Measurements from ENCODE around the gene ST3GAL2. TPM values are rescaled to one million over a fixed set of nuclear protein-coding genes. Genes with fewer than 3 reads are reported as not detected.

Gene ST3GAL2
- total RNA-seq, 1 donor from 2014 or later: 24.5 TPM

DNA sequence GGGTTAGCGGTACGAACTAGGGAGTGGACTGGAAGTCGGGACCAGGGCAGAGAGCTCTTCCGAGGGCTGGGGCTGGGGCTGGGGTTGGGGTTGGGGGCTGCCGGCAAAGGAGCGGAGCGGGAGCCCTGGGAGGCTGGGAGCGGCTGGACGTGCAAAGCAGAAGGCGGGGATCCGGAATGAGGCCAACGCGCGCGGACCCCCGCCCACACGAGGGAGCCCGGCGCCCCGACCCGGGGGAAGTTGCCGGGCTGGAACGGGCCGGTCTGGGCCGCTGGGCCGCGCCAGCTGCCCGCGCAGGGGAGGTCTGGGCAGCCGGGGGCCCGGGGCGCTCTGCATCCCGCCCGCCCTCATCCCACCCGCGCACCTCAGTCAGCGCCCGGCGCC is 323 bp downstream of the ST3GAL2 start:
- H3K9me3 ChIP-seq (ENCODE audit: control insufficient read depth in 3 of 3, low read length in 3 of 3): no peaks in the 10 kb centered on the region
- H3K4me1 ChIP-seq (ENCODE audit: control insufficient read depth in 3 of 3, insufficient read depth in 3 of 3, low read length in 3 of 3): peaks cover 43 to 50% (median 45%) of the 10 kb centered on the region in 3 donors
- no peaks in the 10 kb centered on the region for H3K27me3 ChIP-seq (ENCODE audit: control insufficient read depth in 3 of 3, insufficient read depth in 3 of 3, low read length in 3 of 3)
- H3K27ac ChIP-seq (ENCODE audit: low read depth, low read length): peak overlapping the region; percentile 56
- H3K4me3 ChIP-seq (ENCODE audit: low read length in 3 of 3): peak overlapping the region; percentile 84 to 91 (median 89)
- peak overlapping the region; percentile 77 to 88 (median 84) for H3K9ac ChIP-seq (ENCODE audit: low read depth in 1 of 3, low read length in 3 of 3)
- H3K36me3 ChIP-seq (ENCODE audit: control insufficient read depth in 3 of 3, insufficient read depth in 3 of 3, low read length in 3 of 3): no peaks in the 10 kb centered on the region

- no peaks in the 10 kb centered on the region for H3K36me3 ChIP-seq (ENCODE audit: control insufficient read depth in 3 of 3, insufficient read depth in 3 of 3, low read length in 3 of 3)
- no peaks in the 10 kb centered on the region for H3K27me3 ChIP-seq (ENCODE audit: control insufficient read depth in 3 of 3, insufficient read depth in 3 of 3, low read length in 3 of 3)
- peaks cover 50 to 57% (median 52%) of the 10 kb centered on the region in 3 donors for H3K4me1 ChIP-seq (ENCODE audit: control insufficient read depth in 3 of 3, insufficient read depth in 3 of 3, low read length in 3 of 3)
- H3K9ac ChIP-seq (ENCODE audit: low read depth in 1 of 3, low read length in 3 of 3): peak overlapping the region; percentile 77 to 88 (median 84)
- peak overlapping the region; percentile 56 for H3K27ac ChIP-seq (ENCODE audit: low read depth, low read length)
- no peaks in the 10 kb centered on the region for H3K9me3 ChIP-seq (ENCODE audit: control insufficient read depth in 3 of 3, low read length in 3 of 3)
- peak overlapping the region; percentile 84 to 91 (median 89) for H3K4me3 ChIP-seq (ENCODE audit: low read length in 3 of 3)
Measured at GRCh38 chr16:70437582-70438557, 1.0 kb downstream of the ST3GAL2 start.

- peaks cover 57 to 63% (median 59%) of the 10 kb centered on the region in 3 donors for H3K4me1 ChIP-seq (ENCODE audit: control insufficient read depth in 3 of 3, insufficient read depth in 3 of 3, low read length in 3 of 3)
- H3K27me3 ChIP-seq (ENCODE audit: control insufficient read depth in 3 of 3, insufficient read depth in 3 of 3, low read length in 3 of 3): no peaks in the 10 kb centered on the region
- H3K9ac ChIP-seq (ENCODE audit: low read depth in 1 of 3, low read length in 3 of 3): peak overlapping the region; percentile 77 to 88 (median 84)
- peak overlapping the region; percentile 56 for H3K27ac ChIP-seq (ENCODE audit: low read depth, low read length)
- no peaks in the 10 kb centered on the region for H3K9me3 ChIP-seq (ENCODE audit: control insufficient read depth in 3 of 3, low read length in 3 of 3)
- H3K36me3 ChIP-seq (ENCODE audit: control insufficient read depth in 3 of 3, insufficient read depth in 3 of 3, low read length in 3 of 3): no peaks in the 10 kb centered on the region
- peak overlapping the region; percentile 17 to 91 (median 89) for H3K4me3 ChIP-seq (ENCODE audit: low read length in 3 of 3)
Measured at GRCh38 chr16:70437017-70437581, 1.8 kb downstream of the ST3GAL2 start.

GRCh38 chr16:70434484-70435260 is 4.2 kb downstream of the ST3GAL2 start:
- Histone ChIP-seq H3K9ac (ENCODE audit: low read depth in 1 of 3, low read length in 3 of 3) (peak overlapping the region in 2 of 3 donors; percentile 25 to 62), H3K4me3 (ENCODE audit: low read length in 3 of 3) (no peak overlapping the region), H3K36me3 (ENCODE audit: control insufficient read depth in 3 of 3, insufficient read depth in 3 of 3, low read length in 3 of 3) (no peaks in the 10 kb centered on the region), H3K9me3 (ENCODE audit: control insufficient read depth in 3 of 3, low read length in 3 of 3) (no peaks in the 10 kb centered on the region), H3K27ac (ENCODE audit: low read depth, low read length) (no peak overlapping the region), H3K4me1 (ENCODE audit: control insufficient read depth in 3 of 3, insufficient read depth in 3 of 3, low read length in 3 of 3) (peaks cover 72 to 76% (median 76%) of the 10 kb centered on the region in 3 donors), H3K27me3 (ENCODE audit: control insufficient read depth in 3 of 3, insufficient read depth in 3 of 3, low read length in 3 of 3) (no peaks in the 10 kb centered on the region)

DNA sequence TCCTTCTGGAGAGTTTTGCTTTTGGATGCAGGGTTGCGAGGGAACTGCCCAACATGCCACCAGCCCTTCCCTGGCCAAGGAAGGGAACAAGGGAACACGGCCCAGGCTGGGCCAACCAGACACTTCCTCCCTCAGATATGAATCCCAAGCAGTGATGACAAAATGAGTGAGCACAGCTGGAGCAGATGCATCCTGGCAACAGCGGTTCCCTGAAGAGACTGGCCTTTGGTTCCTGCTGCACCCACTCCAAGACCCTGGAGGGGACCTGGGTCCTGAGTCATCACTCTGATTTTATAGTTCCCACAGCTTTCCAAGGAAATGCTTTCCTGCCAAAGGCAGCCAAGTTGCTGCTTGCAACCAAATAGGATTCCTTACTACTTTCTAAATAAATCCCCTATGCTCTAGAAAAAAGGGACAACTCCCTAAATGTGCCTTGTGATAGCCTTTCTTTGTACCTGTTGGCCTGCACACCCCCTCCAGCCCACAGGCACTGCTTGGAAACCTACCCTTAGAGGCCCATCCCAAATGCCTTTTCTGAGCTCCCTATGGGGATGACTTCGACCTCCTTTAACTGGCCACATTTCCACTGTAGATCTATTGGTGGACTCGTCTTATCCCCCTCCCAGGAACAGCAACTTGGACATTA is 5.3 kb downstream of the ST3GAL2 start:
- Histone ChIP-seq H3K9ac (ENCODE audit: low read depth in 1 of 3, low read length in 3 of 3) (peak overlapping the region; percentile 34 to 46 (median 38)), H3K27me3 (ENCODE audit: control insufficient read depth in 3 of 3, insufficient read depth in 3 of 3, low read length in 3 of 3) (no peaks in the 10 kb centered on the region), H3K36me3 (ENCODE audit: control insufficient read depth in 3 of 3, insufficient read depth in 3 of 3, low read length in 3 of 3) (no peaks in the 10 kb centered on the region), H3K4me1 (ENCODE audit: control insufficient read depth in 3 of 3, insufficient read depth in 3 of 3, low read length in 3 of 3) (peaks cover 78 to 80% (median 80%) of the 10 kb centered on the region in 3 donors), H3K9me3 (ENCODE audit: control insufficient read depth in 3 of 3, low read length in 3 of 3) (no peaks in the 10 kb centered on the region), H3K27ac (ENCODE audit: low read depth, low read length) (peak overlapping the region; percentile 57), H3K4me3 (ENCODE audit: low read length in 3 of 3) (peak overlapping the region in 2 of 3 donors; percentile 5 to 38)

- no peaks in the 10 kb centered on the region for H3K9me3 ChIP-seq (ENCODE audit: control insufficient read depth in 3 of 3, low read length in 3 of 3)
- H3K4me1 ChIP-seq (ENCODE audit: control insufficient read depth in 3 of 3, insufficient read depth in 3 of 3, low read length in 3 of 3): peaks cover 81 to 82% (median 81%) of the 10 kb centered on the region in 3 donors
- H3K27me3 ChIP-seq (ENCODE audit: control insufficient read depth in 3 of 3, insufficient read depth in 3 of 3, low read length in 3 of 3): no peaks in the 10 kb centered on the region
- H3K36me3 ChIP-seq (ENCODE audit: control insufficient read depth in 3 of 3, insufficient read depth in 3 of 3, low read length in 3 of 3): no peaks in the 10 kb centered on the region
- peak overlapping the region; percentile 34 to 58 (median 46) for H3K9ac ChIP-seq (ENCODE audit: low read depth in 1 of 3, low read length in 3 of 3)
- peak overlapping the region; percentile 35 to 38 (median 38) for H3K4me3 ChIP-seq (ENCODE audit: low read length in 3 of 3)
- H3K27ac ChIP-seq (ENCODE audit: low read depth, low read length): peak overlapping the region; percentile 57
Measured at GRCh38 chr16:70432723-70433457, 6.0 kb downstream of the ST3GAL2 start.

GRCh38 chr16:70432356-70432722 is 6.6 kb downstream of the ST3GAL2 start:
- H3K4me1 ChIP-seq (ENCODE audit: control insufficient read depth in 3 of 3, insufficient read depth in 3 of 3, low read length in 3 of 3): peaks cover 81 to 82% (median 82%) of the 10 kb centered on the region in 3 donors
- H3K27ac ChIP-seq (ENCODE audit: low read depth, low read length): peak overlapping the region; percentile 57
- H3K4me3 ChIP-seq (ENCODE audit: low read length in 3 of 3): peak overlapping the region in 1 of 3 donors; percentile 35
- H3K27me3 ChIP-seq (ENCODE audit: control insufficient read depth in 3 of 3, insufficient read depth in 3 of 3, low read length in 3 of 3): no peaks in the 10 kb centered on the region
- no peaks in the 10 kb centered on the region for H3K36me3 ChIP-seq (ENCODE audit: control insufficient read depth in 3 of 3, insufficient read depth in 3 of 3, low read length in 3 of 3)
- no peaks in the 10 kb centered on the region for H3K9me3 ChIP-seq (ENCODE audit: control insufficient read depth in 3 of 3, low read length in 3 of 3)
- H3K9ac ChIP-seq (ENCODE audit: low read depth in 1 of 3, low read length in 3 of 3): peak overlapping the region in 1 of 3 donors; percentile 46

DNA sequence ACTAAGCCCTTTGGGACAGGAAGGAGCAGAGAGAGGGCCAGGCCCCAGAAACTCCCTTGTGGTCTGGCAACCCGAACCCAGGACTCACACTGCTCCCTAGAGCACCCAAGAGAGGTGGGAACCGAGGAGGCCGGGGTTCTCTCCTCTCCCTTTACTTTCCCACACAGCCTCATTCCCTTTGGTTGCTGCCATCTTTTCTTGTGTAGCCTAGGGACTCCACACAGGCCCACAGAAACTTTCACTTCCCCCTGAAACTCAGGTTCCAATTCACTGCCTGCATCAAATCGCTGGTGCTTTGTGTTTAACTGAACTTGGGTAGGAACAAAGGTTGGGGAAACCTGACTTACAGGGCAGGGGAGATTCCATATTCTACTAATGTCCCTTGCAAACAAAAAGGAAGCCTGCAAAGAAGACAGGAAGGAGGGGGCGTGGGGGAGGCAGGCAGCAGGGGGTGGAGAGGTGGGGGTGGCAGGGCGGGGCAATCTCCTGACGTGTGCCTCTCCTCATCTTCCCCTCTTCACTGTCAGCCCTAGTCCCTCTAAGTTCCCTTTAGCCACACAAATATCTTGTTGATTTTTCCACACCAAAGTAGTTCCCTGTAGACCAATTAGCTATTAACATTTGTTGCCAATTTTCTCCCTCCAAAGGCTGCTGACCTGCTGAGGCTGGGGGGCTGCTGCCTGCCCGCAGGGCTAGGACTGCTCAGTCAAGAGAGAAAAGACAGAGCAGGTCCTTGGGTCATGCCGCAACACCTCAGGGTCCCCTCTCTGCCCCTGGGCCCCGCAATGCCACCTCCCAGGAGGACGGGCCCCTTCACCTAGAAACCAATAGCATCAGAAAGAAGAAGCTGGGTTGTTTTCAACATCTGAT is 8.0 kb downstream of the ST3GAL2 start:
- Histone ChIP-seq H3K4me3 (ENCODE audit: low read length in 3 of 3) (peak overlapping the region in 2 of 3 donors; percentile 24 to 30), H3K9me3 (ENCODE audit: control insufficient read depth in 3 of 3, low read length in 3 of 3) (no peaks in the 10 kb centered on the region), H3K27me3 (ENCODE audit: control insufficient read depth in 3 of 3, insufficient read depth in 3 of 3, low read length in 3 of 3) (no peaks in the 10 kb centered on the region), H3K36me3 (ENCODE audit: control insufficient read depth in 3 of 3, insufficient read depth in 3 of 3, low read length in 3 of 3) (no peaks in the 10 kb centered on the region), H3K4me1 (ENCODE audit: control insufficient read depth in 3 of 3, insufficient read depth in 3 of 3, low read length in 3 of 3) (peaks cover 69 to 73% (median 71%) of the 10 kb centered on the region in 3 donors), H3K27ac (ENCODE audit: low read depth, low read length) (peak overlapping the region; percentile 77), H3K9ac (ENCODE audit: low read depth in 1 of 3, low read length in 3 of 3) (peak overlapping the region; percentile 50 to 60 (median 54))
